22Rv1 (cell line): ENCODE data around the gene COL11A2.

Experiments
- H3K27ac ChIP-seq: fragments of 450-650 bp; 2 replicates; pipeline ENCODE4 v1.5.1; 2017
- CTCF ChIP-seq: fragments of 450-650 bp; IDR thresholded peaks from 2 replicates; pipeline ENCODE4 v1.5.1; 2017; ENCODE audit warnings: mild to moderate bottlenecking
- ZFX ChIP-seq: fragments of 450-650 bp; IDR thresholded peaks from 2 replicates; pipeline ENCODE4 v1.6.1; 2017; ENCODE audit warnings: antibody characterized with exemption, borderline replicate concordance

COL11A2 gene

DNA sequence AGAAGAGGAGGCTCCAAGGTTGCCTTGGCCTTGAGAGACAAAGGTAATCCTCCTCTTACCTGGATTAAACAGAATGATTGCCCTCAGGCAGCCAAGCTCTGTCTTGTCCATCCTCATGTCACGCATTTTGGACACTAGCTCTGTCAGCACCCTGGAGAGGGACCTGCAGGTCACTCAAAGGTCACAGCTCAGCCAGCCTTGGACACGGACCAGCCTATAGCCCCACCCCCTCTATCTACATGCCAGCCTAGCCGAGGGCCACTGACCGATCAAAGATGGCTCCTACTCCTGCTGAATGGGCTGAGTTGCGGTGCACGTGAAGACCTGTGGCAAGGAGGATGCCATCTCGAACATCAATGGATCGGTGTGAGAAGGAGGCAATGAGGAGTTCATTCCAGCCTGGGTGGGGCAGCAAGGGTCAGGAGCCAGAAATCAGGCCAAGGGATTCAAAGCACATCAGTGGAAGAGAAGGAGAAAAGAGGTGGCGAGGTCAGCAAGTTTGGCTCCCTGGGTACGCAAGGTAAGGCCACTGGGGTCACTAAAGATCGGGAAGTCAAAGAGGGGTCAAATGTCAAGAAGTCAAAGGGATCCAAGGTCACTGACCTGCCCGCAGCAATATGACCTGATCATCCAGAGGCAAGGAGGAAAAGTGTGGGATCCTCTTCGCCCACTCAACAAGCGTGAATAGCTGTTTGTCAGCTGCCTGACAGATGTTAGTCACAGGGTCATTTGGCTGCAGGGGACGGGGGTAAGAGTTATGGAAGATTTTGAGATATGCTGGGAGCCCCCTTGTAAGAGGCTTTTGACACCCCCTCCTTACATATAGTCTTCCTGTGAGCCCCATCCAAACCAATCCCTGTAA lies 3.3 kb upstream of the COL11A2 start:
- TF ChIP-seq CTCF (no peak), ZFX (no peak)

DNA sequence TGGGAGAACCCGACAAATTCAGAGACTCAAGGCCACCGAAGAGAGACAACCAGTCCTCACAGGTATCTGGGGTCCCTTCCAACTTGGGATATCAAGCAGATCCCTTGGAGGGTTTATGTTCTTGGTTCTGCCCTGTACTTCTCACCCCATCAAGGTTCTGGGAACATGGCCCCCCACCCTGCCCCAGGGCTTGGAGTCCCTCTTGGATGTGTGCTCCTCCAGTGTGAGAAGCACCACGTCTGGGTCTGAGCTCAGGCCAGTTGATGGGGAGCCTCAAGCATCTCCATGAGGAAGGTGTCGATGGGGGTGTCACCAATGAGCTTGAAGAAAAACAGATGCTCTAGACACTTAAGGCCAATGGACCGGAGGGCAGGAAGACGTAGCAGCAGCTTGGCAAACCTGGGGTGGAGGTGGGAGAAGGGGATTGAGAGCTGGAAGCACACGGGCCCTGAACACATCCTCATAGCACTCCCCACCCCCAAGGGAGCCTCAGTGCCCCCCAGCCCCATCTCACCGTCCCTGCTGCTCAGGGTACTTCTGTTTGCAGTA lies 2.2 kb upstream of the COL11A2 start:
- TF ChIP-seq CTCF (no peak), ZFX (no peak)
- no peak overlapping the region for H3K27ac ChIP-seq

More for the DNA sequence above, 3.3 kb upstream of the COL11A2 start:
- no peak overlapping the region for H3K27ac ChIP-seq

GRCh38 chr6:33193619-33194018 lies 1.4 kb upstream of the COL11A2 start:
- H3K27ac ChIP-seq, result no peak overlapping the region
- TF ChIP-seq ZFX (no peak), CTCF (no peak)

DNA sequence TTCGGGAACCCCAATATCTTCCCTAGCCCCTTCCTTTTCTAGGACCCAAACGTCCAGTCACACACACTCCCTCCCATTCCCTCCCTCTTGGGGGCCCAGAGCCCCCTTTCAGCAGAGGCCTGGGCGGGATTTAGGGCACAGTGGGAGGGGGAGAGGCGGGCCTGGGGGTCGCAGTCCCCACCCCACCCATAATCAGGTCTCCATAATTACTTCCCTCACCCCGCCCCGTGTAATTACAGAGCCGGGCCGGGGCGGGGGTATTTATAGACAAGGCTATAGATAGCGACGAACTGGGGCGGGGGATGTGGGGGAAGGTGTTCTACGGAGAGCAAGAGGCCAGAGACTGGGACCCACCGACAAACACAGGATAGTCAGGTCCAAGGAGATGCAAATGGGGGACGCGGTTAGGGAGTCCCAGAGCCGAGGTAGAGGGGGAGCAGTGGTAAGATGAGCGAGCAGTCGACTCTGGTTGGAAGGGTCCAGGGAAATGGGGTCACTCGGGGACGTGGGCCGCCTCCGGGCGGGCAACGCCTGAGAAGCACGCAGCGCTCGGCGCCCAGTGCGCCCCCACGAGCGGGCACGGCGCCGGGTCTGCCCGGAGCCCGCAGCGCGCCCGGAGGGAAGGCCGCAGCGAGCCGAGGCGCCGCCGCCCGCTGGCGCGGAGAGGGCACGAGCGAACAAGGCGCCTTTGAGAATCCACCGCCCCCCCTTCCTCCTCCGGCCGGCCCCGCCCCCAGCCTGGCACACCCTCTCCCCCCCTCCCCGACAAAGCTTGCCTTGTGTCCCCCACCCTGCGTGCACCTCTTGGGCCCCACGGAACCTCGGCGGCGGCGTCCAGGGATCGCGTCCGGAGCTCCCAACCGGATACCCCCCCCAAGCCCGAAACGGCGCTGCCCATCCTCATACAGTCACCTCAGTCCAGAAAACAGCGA lies 670 bp upstream of the COL11A2 start:
- TF ChIP-seq ZFX, result no peak
- TF ChIP-seq CTCF, result no peak

DNA sequence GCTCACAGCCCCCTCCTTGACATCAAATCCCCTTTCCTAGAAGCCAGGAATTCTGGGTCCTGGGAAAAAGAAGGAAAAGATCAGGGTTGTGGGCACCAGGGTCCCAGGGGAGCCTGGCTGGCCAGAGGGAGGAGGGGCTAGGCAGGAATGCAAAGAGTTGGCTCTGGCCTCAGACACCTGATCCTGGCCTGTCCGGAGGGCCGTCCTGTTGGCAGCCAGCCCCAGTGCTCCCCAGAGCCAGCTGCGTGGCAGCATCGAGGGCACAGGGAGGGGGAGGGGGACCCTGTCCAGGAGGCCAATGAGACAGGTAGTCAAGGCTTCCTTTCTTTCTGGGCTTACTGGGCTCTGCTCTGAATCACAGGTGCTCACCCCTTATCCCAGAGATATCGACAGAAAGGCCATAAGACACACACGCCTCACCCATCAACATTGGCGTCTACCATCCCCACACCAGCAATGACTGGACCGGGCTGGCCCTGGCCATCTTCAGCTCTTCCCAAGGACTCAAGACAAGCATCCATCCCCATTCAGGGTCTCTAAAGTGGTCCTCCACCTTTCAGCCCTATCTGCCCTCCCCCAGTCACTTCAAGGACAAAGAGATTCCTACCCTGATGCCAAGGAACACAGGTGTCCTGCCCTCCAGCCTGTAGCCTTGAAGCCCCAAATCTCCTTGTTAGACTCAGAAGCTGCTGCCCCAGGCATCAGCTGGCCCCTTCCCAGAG lies 723 bp downstream of the COL11A2 start:
- no peak overlapping the region for H3K27ac ChIP-seq
- TF ChIP-seq ZFX (no peak), CTCF (no peak)

More for the DNA sequence above, 670 bp upstream of the COL11A2 start:
- H3K27ac ChIP-seq, result no peak overlapping the region

DNA sequence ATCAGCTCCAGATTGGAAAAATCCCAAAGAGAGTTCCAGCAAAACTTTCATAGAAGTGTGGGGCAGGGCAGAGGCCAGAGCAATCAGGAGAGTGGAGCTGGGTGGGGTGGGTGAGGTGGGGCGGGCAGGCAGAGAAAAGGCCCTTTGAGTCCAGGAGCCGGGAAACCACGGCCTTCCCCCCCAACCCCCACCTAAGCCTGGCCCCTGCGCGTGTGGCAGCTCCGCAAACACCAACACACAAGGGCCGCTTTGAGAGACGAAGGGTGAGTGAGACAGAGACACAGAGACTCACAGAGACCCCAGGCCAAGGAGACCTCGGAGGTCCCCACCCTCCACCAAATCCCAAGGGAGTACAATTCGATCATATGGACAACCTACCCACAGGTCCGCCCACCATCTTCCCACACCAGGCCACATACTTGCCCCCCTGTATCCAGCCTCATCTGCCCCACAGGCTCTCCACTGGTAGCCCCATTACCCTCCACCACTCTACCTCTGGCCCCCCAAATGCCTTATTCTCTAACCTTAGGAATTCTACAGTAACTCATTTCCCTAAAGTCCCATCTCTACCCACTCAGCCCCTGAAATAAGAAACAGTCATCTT lies 1.7 kb downstream of the COL11A2 start:
- TF ChIP-seq CTCF (no peak), ZFX (no peak)
- no peak overlapping the region for H3K27ac ChIP-seq
